K562 (cell line): ENCODE results near the gene SCAMP5. TPM values are rescaled to one million over a fixed set of nuclear protein-coding genes. Genes with fewer than 3 reads are reported as not detected.

Source experiments
- MGA ChIP-seq: fragments of 450-650 bp; IDR thresholded peaks from 2 replicates; pipeline ENCODE4 v1.6.1; 2016; ENCODE audit warnings: mild to moderate bottlenecking, moderate library complexity
- ZNF41 ChIP-seq: fragments of 250-450 bp; sonication (Bioruptor Pico); conservative IDR thresholded peaks from 2 replicates; pipeline ENCODE4 v1.4.0; 2020; ENCODE audit warnings: mild to moderate bottlenecking
- polyA plus RNA-seq, 8 experiments: library from polyadenylated mRNA; depleted of rRNA in 4 of 8; stranded (reverse) in 5 of 8; unstranded in 3 of 8; fragments of >200 nt; fragmentation: Nextera tagmentation in 2 of 8; fragmentation: Illumina TruSeq in 1 of 8; extraction: Ambion mirVana in 2 of 8; extraction: Trizol in 1 of 8; gene quantifications; 2 replicates each; pipeline versions ENCODE4 v1.2.1 to v1.2.3, GENCODE V29; 2011 to 2014; ENCODE audit warnings: inconsistent platforms in 1 of 8, missing spikeins in 1 of 8
- total RNA-seq, 7 experiments: library from RNA; depleted of rRNA in 6 of 7; stranded (reverse); fragments of >200 nt in 6 of 7; fragmentation: Illumina TruSeq in 2 of 7; extraction: Trizol in 2 of 7; gene quantifications; 2 replicates each; pipeline versions ENCODE4 v1.2.1 to v1.2.3, GENCODE V29; 2011 to 2021; ENCODE audit warnings: low replicate concordance in 1 of 7
- TF ChIP-seq, protein P1 (sequence below): fragments of 450-650 bp; IDR thresholded peaks from 2 replicates; pipeline ENCODE4 v1.6.1; 2017; ENCODE audit warnings: antibody characterized with exemption

SCAMP5 gene
- total and polyA plus RNA-seq, 9 of the 15 experiments (the other 6 are each of a cell fraction or from before 2014, with no cell fraction given) = 0.09 to 0.29 (median 0.19) TPM; not detected in 5

- TF ChIP-seq, protein P1, sequence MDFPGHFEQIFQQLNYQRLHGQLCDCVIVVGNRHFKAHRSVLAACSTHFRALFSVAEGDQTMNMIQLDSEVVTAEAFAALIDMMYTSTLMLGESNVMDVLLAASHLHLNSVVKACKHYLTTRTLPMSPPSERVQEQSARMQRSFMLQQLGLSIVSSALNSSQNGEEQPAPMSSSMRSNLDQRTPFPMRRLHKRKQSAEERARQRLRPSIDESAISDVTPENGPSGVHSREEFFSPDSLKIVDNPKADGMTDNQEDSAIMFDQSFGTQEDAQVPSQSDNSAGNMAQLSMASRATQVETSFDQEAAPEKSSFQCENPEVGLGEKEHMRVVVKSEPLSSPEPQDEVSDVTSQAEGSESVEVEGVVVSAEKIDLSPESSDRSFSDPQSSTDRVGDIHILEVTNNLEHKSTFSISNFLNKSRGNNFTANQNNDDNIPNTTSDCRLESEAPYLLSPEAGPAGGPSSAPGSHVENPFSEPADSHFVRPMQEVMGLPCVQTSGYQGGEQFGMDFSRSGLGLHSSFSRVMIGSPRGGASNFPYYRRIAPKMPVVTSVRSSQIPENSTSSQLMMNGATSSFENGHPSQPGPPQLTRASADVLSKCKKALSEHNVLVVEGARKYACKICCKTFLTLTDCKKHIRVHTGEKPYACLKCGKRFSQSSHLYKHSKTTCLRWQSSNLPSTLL = no peak
- no peak for TF ChIP-seq ZNF41
- no peak for TF ChIP-seq MGA
- TF ChIP-seq, all 486 proteins: peak for 2
Measured at GRCh38 chr15:74955017-74955416, 40.3 kb upstream of the SCAMP5 start (continued).
